NCI-H748 treated with DMSO at 0.1 percent for 48 hours (cell line): ENCODE results near the gene C10orf90.
"Not testable (repeated sequence)": the region's sequence is repeated elsewhere in the genome, so short reads cannot be mapped to it uniquely, and the experiment has no call there.

ENCODE experiments used
- DNase-seq: peaks from one replicate; lab custom pipeline; 2025; lab: John Stamatoyannopoulos, UW

The C10orf90 gene

DNA sequence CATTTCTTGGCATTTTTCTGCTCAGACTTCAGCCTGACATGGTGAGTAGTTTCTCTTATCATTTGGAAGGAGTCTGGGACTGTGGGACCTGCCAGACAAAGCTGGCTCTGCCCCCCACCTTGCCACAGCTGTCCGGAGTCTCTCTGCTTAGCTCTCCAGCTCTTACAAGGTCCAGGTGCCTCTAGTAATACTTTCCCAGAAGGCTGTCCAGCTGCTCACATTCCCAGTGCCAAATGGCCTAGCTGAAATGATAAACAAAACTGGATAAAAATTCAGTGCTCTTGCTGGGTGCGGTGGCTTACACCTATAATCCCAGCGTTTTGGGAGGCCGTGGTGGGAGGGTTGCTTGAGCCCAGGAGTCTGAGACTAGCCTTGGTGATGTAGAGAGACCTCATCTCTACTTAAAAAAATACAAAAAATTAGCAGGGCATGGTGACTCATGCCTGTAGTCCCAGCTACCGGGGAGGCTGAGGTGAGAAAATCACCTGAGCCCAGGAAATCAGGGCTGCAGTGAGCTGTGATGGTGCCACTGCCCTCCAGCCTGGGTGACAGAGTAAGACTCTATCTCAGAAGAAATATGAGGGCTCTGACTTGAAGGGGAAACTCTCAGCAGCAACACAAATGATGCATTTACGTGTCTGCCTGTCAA, 86.8 kb downstream of the C10orf90 start:
- DNase-seq = no peak

- no peak for DNase-seq
Measured at GRCh38 chr10:126581648-126582046, 88.8 kb downstream of the C10orf90 start.

- DNase-seq = no peak
Measured at GRCh38 chr10:126580873-126581647, 89.4 kb downstream of the C10orf90 start.

- DNase-seq = no peak
Measured at GRCh38 chr10:126576336-126576735, 94.2 kb downstream of the C10orf90 start.

DNA sequence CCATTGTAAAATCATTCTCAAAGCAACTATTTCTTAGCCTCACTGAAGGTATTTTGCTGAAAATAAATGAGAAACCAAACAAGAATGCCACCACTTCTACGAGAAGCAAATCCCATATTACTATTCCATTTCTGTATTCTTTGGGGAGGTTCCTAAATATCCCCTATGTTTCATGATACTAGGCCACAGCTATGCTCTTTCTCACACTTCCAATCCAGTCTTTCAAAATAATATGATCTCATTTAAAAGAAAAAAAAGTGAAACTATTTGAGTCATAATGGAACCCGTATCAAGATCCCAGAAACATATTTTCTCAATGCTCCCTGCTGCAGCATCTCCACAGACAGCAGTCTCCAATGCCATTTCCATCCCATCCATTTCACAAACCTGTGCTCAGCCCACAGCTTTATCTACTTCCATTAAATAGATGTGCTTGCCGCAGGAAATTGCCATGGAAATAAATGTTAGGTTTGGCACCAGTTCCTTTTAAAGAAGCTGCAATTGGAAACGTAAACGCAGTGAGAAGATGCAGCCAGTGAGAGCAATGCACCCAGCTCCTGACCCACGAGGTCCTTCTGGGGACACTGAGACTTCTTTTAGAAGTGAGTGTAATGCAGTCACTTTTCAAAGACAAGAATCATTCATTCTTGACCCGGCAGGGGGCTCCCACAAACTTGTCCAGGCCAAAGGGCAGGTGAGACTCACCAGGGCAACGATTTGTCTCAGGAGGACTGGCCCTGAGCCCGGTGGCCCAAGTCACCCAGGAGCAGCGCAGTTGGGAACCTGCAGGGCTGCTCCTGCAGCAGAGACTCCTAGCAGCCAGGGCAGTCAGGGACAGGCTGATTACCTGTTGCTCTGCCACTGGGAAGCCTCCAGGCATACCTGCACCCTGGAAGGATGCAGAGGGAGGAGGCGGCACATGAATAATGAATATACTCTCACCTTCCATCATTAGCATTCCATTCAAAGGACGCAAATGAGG, 99.6 kb downstream of the C10orf90 start:
- DNase-seq = no peak

DNA sequence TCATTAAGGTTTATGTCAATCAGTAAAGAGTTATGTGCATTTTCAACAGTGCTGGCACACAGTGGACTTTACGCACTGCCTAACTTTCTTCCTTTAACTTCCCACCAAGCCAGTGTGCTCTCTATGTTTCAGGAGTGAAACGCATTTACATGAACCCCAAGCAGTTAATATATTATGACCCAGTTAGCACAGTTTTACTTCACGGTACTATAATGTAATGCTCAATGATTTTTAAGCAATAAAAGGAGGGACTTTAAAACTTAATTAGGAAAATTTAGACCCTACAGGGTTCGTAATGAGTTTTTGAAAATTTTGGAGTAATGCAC, 100.3 kb downstream of the C10orf90 start:
- no peak for DNase-seq

DNA sequence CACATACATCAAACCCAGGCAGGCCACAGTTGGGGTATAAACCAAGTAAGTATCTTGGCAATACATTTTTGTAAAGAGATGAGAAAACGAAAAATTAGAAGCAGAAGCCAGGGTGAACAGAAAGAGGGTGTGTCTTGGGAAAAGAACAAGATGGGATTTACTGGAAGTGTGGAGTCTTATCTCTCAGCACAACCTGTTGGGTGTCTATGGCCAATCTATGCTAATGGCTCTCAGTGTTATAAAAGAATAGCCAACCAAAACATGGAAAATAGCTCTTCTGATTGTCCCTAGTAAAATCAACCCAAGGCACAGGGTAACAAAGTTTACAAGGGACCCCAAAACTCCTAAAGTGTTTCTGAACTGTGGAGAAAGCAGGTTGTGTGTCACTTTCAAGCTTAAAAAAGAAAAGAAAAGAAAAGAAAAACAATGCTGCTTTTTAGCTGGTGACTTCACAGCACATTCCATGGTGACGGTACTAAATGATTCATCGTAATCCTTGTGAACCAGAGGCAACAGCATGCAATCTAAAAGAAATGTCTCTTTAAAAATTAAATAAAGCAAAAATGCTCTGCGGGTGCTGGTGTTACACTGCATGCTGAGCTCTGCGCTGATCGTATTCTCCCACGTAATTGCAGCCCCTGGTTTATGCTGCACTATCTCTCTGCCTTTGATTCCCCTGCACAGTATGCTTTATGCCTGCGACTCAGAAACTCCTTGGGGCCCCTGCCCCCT, 100.8 kb downstream of the C10orf90 start:
- DNase-seq = no peak

- no peak for DNase-seq
Measured at GRCh38 chr10:126568809-126569385, 101.6 kb downstream of the C10orf90 start.

DNA sequence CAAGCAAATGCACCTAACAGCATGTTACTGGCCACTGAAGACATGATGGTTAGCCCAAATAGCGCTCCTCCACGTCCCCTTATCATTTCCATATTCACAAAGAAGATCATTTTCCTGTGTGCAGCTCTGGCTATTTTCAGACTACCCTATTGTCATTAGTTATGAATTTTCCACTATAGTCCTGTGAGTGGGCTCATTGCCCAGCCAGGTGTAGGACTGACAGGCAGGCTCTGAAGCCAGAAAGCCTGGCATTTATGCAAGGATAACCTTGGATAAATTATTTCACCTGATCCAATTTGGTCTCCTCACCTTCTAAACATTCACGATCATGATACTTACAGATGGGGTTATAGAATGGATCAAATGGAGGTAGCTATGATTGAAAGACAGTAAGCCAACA, 104.6 kb downstream of the C10orf90 start:
- DNase-seq = no peak

DNA sequence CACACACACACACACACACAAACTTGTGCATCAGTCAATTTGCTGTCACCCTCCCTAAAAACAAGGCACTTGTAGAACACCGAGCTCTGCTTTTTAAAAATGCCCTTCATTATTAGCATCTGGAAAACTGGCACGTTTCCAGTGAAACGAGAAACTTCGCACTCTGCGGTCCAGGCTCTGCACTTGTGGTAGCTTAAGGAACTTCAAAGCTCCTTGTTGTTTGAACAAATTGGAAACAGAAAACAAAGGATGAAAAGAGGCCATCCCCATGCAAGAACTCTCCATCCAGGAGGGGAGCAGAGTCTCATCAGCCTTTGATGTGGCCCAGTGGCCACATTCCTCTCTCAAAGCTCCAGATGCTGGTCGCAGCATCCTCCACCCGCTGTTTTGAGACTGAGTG, 105.1 kb downstream of the C10orf90 start:
- DNase-seq = no peak

- no peak for DNase-seq
Measured at GRCh38 chr10:126564326-126564888, 106.1 kb downstream of the C10orf90 start.

- DNase-seq = no peak
Measured at GRCh38 chr10:126563361-126563760, 107.1 kb downstream of the C10orf90 start.

DNA sequence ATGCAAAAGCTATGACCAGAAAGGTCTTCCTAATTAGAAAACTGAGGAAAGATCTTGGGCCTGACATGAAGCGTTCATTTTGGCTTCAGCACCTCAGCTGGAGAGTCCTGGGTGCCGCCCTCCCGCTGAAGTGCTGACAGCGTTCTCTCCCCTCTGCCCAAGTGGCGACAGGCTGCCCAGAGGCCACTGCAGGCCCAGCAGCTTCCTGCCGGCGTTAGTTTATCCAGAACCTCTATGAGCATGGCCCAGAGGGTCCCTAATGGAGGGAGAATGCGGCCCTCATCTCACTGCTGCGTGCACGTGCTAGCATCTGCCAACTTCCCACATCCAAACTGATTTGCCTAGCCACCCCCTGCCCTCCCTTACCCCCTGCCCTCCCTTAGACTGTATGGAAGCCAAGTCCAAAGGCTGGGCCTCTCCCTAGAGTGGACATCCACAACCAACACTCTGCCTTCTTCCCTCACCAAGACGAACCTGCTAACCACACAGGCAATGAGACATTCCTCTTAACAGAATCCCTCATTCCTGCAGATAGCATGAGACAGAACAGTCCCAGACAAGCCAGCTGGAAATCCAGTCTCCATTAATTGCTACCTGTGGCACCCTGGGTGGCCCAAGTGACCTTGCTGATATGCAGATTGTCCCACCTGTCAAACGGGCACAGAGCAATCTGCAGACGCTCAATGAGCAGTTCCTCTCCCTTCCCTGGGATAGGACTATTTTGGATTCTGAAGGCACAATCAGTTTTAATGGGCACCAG, 108.4 kb downstream of the C10orf90 start:
- no peak for DNase-seq

DNA sequence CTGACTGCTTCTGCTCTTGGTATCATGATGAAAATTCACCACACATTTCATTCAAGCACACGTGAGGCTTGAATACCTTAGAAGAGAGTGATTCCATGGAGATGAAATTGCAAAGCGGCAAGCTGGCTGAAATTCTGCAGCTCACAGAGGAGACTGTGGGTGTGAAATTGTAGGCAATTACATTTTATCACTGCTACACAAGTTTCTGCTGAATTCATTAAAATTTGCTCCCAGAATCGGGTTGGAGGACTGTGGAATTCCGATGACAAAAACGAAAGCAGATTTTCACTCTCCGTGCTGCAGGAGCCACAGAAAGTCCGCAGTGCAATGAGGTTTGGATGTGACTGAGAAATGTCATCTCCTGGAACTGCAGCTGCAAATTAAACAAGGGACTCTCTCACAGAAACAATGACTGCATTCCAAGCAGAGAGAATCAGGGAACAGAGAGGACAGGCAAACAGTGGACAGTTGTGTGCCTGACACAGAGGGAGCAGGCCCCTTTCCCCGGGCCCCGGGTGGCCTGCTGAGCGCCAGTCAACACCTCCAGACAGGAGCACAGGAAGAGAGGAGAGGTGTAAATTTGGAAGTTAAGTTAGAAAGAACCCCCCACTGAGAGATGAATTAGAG, 109.1 kb downstream of the C10orf90 start:
- DNase-seq = no peak

- no peak for DNase-seq
Measured at GRCh38 chr10:126558881-126559280, 111.6 kb downstream of the C10orf90 start.

GRCh38 chr10:126551202-126551601, 119.3 kb downstream of the C10orf90 start:
- no peak for DNase-seq

DNA sequence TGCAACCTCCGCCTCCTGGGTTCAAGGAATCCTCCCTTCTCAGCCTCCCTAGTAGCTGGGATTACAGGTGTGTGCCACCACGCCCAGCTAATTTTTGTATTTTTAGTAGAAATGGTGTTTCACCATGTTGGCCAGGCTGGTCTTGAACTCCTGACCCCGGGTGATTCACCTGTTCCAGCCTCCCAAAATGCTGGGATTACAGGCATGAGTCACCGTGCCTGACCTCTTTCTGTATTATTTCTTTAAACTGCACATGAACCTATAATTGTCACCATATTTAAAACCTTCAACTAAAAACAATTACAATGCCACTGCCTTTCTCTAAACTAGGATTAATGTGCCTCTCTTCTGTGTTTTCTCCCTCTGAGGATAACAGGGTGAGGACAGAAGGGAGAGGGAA, 119.9 kb downstream of the C10orf90 start:
- DNase-seq = not testable (repeated sequence)

DNA sequence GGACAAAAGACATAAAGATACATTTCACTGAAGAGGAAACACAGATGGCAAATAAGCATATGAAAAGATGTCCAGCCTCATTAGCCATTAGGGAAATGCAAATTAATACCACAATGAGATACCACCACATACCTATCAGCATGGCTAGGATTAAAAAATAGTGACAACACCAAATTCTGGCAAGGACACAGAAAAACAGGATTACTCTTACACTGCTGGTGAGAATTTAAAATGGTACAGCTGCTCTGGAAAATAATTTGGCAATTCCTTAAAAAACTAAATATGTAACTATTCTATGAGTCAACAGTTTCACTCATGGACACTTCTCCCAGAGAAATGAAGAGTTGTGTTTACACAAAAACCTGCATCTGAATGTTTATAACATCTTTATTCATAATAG, 121.1 kb downstream of the C10orf90 start:
- DNase-seq = no peak

- no peak for DNase-seq
Measured at GRCh38 chr10:126544565-126544964, 125.9 kb downstream of the C10orf90 start.
